ENCODE measurements around the gene BTBD19. TPM values are rescaled to one million over a fixed set of nuclear protein-coding genes. Genes with fewer than 3 reads are reported as not detected.

Gene BTBD19
- total and polyA plus RNA-seq, 9 of the 15 experiments (the other 6 are each of a cell fraction or from before 2014, with no cell fraction given): 0.22 to 2.0 (median 0.95) TPM

GRCh38 chr1:44801491-44802305 lies 6.6 kb upstream of the BTBD19 start (continued):
- TF ChIP-seq RNF219 (CRISPR knock-in tag; IDR thresholded peaks at IDR 0.05) (no peak), JUN (IDR thresholded peaks at IDR 0.05; ENCODE audit: borderline replicate concordance, low read depth, low read length) (no peak), JUN (CRISPR knock-in tag; IDR thresholded peaks at IDR 0.05; ENCODE audit: borderline replicate concordance) (no peak), ESRRA (IDR thresholded peaks at IDR 0.05; ENCODE audit: borderline replicate concordance, low read depth) (no peak), ELF4 (CRISPR knock-in tag; IDR thresholded peaks at IDR 0.05) (peak; percentile 41; the same call in 1 of the 2 replicates), TRIM25 (IDR thresholded peaks at IDR 0.05; ENCODE audit: borderline replicate concordance) (no peak), STAT5B (CRISPR knock-in tag; IDR thresholded peaks at IDR 0.05) (no peak), ZNF707 (CRISPR knock-in tag; conservative IDR thresholded peaks at IDR 0.05) (no peak), ZZZ3 (IDR thresholded peaks at IDR 0.05) (no peak), ZNF609 (CRISPR knock-in tag; IDR thresholded peaks at IDR 0.05; ENCODE audit: borderline replicate concordance) (no peak)

Data from K562 (cell line).